WTC11 (cell line): Measurements from ENCODE around the gene APBA1. TPM values are rescaled to one million over a fixed set of nuclear protein-coding genes. Genes with fewer than 3 reads are reported as not detected.

Source experiments
- ATAC-seq: fragments of 200-7000 bp; cut with Tn5 transposase; 2 replicates; pipeline ENCODE4 v1.10.0; 2021; ENCODE audit warnings: mild to moderate bottlenecking, moderate library complexity
- CTCF ChIA-PET: fragments of 300-600 bp; sonication (Branson Sonifier 250); formaldehyde crosslinking; loops from one replicate; lab custom pipeline; 2021; ENCODE audit warnings: antibody characterized with exemption; lab: Charles Lee
- POLR2A ChIA-PET: fragments of 350-600 bp; sonication (Branson Sonifier 250); formaldehyde crosslinking; loops from one replicate; lab custom pipeline; 2021; ENCODE audit warnings: antibody characterized with exemption; lab: Charles Lee
- DNase-seq: peaks from one replicate; pipeline ENCODE4 v3.0.0; 2021; ENCODE audit warnings: low spot score
- H3K27ac Mint-ChIP-seq: 2 replicates; pipeline ENCODE4 v1.8.0; 2021; ENCODE audit warnings: mixed read lengths
- H3K27me3 Mint-ChIP-seq: 2 replicates; pipeline ENCODE4 v1.8.0; 2021; ENCODE audit warnings: low read depth, mild to moderate bottlenecking, moderate library complexity, mixed read lengths
- H3K36me3 Mint-ChIP-seq: 2 replicates; pipeline ENCODE4 v1.8.0; 2021; ENCODE audit warnings: mixed read lengths
- H3K4me1 Mint-ChIP-seq: 2 replicates; pipeline ENCODE4 v1.8.0; 2022; ENCODE audit warnings: mixed read lengths
- H3K4me3 Mint-ChIP-seq: 2 replicates; pipeline ENCODE4 v1.8.0; 2021; ENCODE audit warnings: mild to moderate bottlenecking, moderate library complexity, mixed read lengths
- H3K9me3 Mint-ChIP-seq: 2 replicates; pipeline ENCODE4 v1.8.0; 2021; ENCODE audit warnings: mixed read lengths
- ATF1 ChIP-seq: sonication (generic); formaldehyde crosslinking; IDR thresholded peaks from 2 replicates; pipeline ENCODE4 v1.8.1; 2023; ENCODE audit warnings: mild to moderate bottlenecking, moderate library complexity, missing genetic modification reagents
- CREB1 ChIP-seq: sonication (generic); formaldehyde crosslinking; IDR thresholded peaks from 2 replicates; pipeline ENCODE4 v1.8.0; 2023; ENCODE audit warnings: mild to moderate bottlenecking, missing genetic modification reagents
- FOXJ3 ChIP-seq: sonication (generic); formaldehyde crosslinking; IDR thresholded peaks from 2 replicates; pipeline ENCODE4 v1.9.0; 2021; ENCODE audit warnings: missing genetic modification reagents, mild to moderate bottlenecking, borderline replicate concordance
- GTF2I ChIP-seq: fragments of 250-450 bp; sonication (Bioruptor Pico); conservative IDR thresholded peaks from 2 replicates; pipeline ENCODE4 v1.4.0; 2021; ENCODE audit warnings: mild to moderate bottlenecking
- JUN ChIP-seq: sonication (generic); formaldehyde crosslinking; IDR thresholded peaks from 2 replicates; pipeline ENCODE4 v1.8.0; 2023; ENCODE audit warnings: mild to moderate bottlenecking, missing genetic modification reagents
- KAT7 ChIP-seq: sonication (generic); formaldehyde crosslinking; IDR thresholded peaks from 2 replicates; pipeline ENCODE4 v1.8.1; 2023; ENCODE audit warnings: missing genetic modification reagents, mild to moderate bottlenecking, borderline replicate concordance
- PRRX2 ChIP-seq: fragments of 250-450 bp; sonication (Bioruptor Pico); IDR thresholded peaks from 2 replicates; pipeline ENCODE4 v1.8.0; 2021; ENCODE audit warnings: mild to moderate bottlenecking
- RELA ChIP-seq: sonication (generic); formaldehyde crosslinking; IDR thresholded peaks from 2 replicates; pipeline ENCODE4 v1.8.1; 2022; ENCODE audit warnings: missing genetic modification reagents, mild to moderate bottlenecking, borderline replicate concordance
- SOX15 ChIP-seq: fragments of 250-450 bp; sonication (Bioruptor Pico); IDR thresholded peaks from 2 replicates; pipeline ENCODE4 v1.9.0; 2021; ENCODE audit warnings: mild to moderate bottlenecking
- USF2 ChIP-seq: sonication (generic); formaldehyde crosslinking; IDR thresholded peaks from 2 replicates; pipeline ENCODE4 v1.8.1; 2023; ENCODE audit warnings: mild to moderate bottlenecking, missing genetic modification reagents, moderate library complexity
- ZMAT4 ChIP-seq: fragments of 250-450 bp; sonication (Bioruptor Pico); IDR thresholded peaks from 2 replicates; pipeline ENCODE4 v1.9.0; 2021; ENCODE audit warnings: mild to moderate bottlenecking
- ZNF121 ChIP-seq: sonication (generic); formaldehyde crosslinking; IDR thresholded peaks from 2 replicates; pipeline ENCODE4 v1.8.0; 2023; ENCODE audit warnings: missing genetic modification reagents
- ZNF138 ChIP-seq: sonication (generic); formaldehyde crosslinking; conservative IDR thresholded peaks from 2 replicates; pipeline ENCODE4 v1.8.1; 2022; ENCODE audit warnings: mild to moderate bottlenecking, moderate library complexity, missing genetic modification reagents
- ZNF317 ChIP-seq: sonication (generic); formaldehyde crosslinking; IDR thresholded peaks from 2 replicates; pipeline ENCODE4 v1.8.1; 2023; ENCODE audit warnings: low read depth, mild to moderate bottlenecking, moderate library complexity, missing genetic modification reagents, borderline replicate concordance
- ZNF423 ChIP-seq: fragments of 250-450 bp; sonication (Bioruptor Pico); IDR thresholded peaks from 2 replicates; pipeline ENCODE4 v2.1.2; 2022; ENCODE audit warnings: mild to moderate bottlenecking, moderate library complexity
- ZNF512 ChIP-seq: sonication (generic); formaldehyde crosslinking; IDR thresholded peaks from 2 replicates; pipeline ENCODE4 v1.8.1; 2022; ENCODE audit warnings: missing genetic modification reagents, borderline replicate concordance
- total RNA-seq: library from RNA; stranded (reverse); gene quantifications from 3 replicates; pipeline ENCODE4 v1.2.3, GENCODE V29; 2021
- TF ChIP-seq, protein P1 (sequence below): sonication (generic); formaldehyde crosslinking; IDR thresholded peaks from 2 replicates; pipeline ENCODE4 v1.8.0; 2023; ENCODE audit warnings: mild to moderate bottlenecking, missing genetic modification reagents
- TF ChIP-seq, protein P2 (sequence below): sonication (generic); formaldehyde crosslinking; IDR thresholded peaks from 2 replicates; pipeline ENCODE4 v1.8.1; 2022; ENCODE audit warnings: mild to moderate bottlenecking, missing genetic modification reagents, moderate library complexity, borderline replicate concordance
- TF ChIP-seq, protein P3 (sequence below): sonication (generic); formaldehyde crosslinking; conservative IDR thresholded peaks from 2 replicates; pipeline ENCODE4 v1.8.1; 2022; ENCODE audit warnings: mild to moderate bottlenecking, missing genetic modification reagents

APBA1 gene
- total RNA-seq, 1 experiment from 2014 or later, result 0.94 TPM

GRCh38 chr9:69719367-69719766, 47.2 kb upstream of the APBA1 start:
- no peak overlapping the region for H3K4me3 Mint-ChIP-seq
- POLR2A ChIA-PET, result no interaction called here
- CTCF ChIA-PET, result no interaction called here
- TF ChIP-seq PRRX2, result no peak
- ATAC-seq (no peak), DNase-seq (no peak)
- peaks cover 58% of the 10 kb centered on the region for H3K36me3 Mint-ChIP-seq
- H3K27ac Mint-ChIP-seq, result no peak overlapping the region
- H3K4me1 Mint-ChIP-seq, result peaks cover 8% of the 10 kb centered on the region; the same call in 1 of the 2 replicates
- no peaks in the 10 kb centered on the region for H3K27me3 Mint-ChIP-seq
- H3K9me3 Mint-ChIP-seq, result peaks cover 9% of the 10 kb centered on the region

DNA sequence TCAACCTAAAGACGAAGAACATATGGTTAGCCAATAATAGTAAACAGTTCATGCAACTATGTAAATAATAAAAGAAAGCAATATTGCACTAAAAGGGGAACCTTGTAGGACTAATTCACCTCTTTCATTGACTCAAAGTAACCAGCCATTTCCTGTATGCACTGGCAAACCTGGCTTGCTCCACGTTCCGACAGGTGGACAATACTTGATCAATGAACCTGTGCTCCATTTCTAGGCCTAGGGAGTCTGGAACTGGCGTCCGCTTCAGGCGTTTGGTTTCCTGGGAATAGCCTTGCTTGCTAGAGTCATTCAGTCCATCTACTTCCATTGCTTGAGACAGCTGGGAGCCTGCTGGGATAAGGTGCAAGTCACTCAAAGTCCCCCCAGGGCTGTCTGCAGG, 46.0 kb upstream of the APBA1 start:
- Mint-ChIP-seq H3K4me3 (no peak overlapping the region), H3K36me3 (peaks cover 52% of the 10 kb centered on the region)
- no peak for TF ChIP-seq ZNF317 (CRISPR knock-in tag)
- TF ChIP-seq ZMAT4 (CRISPR knock-in tag), result no peak
- TF ChIP-seq SOX15 (CRISPR knock-in tag), result no peak
- TF ChIP-seq ZNF512, result no peak
- no peak for TF ChIP-seq ZNF121 (CRISPR knock-in tag)
- no peak for TF ChIP-seq ATF1 (CRISPR knock-in tag)
- no peak for TF ChIP-seq CREB1 (CRISPR knock-in tag)
- no peak for TF ChIP-seq ZNF138
- TF ChIP-seq, protein P1, sequence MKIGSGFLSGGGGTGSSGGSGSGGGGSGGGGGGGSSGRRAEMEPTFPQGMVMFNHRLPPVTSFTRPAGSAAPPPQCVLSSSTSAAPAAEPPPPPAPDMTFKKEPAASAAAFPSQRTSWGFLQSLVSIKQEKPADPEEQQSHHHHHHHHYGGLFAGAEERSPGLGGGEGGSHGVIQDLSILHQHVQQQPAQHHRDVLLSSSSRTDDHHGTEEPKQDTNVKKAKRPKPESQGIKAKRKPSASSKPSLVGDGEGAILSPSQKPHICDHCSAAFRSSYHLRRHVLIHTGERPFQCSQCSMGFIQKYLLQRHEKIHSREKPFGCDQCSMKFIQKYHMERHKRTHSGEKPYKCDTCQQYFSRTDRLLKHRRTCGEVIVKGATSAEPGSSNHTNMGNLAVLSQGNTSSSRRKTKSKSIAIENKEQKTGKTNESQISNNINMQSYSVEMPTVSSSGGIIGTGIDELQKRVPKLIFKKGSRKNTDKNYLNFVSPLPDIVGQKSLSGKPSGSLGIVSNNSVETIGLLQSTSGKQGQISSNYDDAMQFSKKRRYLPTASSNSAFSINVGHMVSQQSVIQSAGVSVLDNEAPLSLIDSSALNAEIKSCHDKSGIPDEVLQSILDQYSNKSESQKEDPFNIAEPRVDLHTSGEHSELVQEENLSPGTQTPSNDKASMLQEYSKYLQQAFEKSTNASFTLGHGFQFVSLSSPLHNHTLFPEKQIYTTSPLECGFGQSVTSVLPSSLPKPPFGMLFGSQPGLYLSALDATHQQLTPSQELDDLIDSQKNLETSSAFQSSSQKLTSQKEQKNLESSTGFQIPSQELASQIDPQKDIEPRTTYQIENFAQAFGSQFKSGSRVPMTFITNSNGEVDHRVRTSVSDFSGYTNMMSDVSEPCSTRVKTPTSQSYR, result no peak
- no peak for TF ChIP-seq FOXJ3 (CRISPR knock-in tag)
- TF ChIP-seq, protein P2, sequence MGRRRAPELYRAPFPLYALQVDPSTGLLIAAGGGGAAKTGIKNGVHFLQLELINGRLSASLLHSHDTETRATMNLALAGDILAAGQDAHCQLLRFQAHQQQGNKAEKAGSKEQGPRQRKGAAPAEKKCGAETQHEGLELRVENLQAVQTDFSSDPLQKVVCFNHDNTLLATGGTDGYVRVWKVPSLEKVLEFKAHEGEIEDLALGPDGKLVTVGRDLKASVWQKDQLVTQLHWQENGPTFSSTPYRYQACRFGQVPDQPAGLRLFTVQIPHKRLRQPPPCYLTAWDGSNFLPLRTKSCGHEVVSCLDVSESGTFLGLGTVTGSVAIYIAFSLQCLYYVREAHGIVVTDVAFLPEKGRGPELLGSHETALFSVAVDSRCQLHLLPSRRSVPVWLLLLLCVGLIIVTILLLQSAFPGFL (CRISPR knock-in tag), result no peak
- no peak for TF ChIP-seq ZNF423 (CRISPR knock-in tag)
- TF ChIP-seq KAT7 (CRISPR knock-in tag), result no peak
- TF ChIP-seq, protein P3, sequence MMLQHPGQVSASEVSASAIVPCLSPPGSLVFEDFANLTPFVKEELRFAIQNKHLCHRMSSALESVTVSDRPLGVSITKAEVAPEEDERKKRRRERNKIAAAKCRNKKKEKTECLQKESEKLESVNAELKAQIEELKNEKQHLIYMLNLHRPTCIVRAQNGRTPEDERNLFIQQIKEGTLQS (CRISPR knock-in tag), result no peak
- no peak for TF ChIP-seq GTF2I
- no peak for TF ChIP-seq JUN (CRISPR knock-in tag)
- TF ChIP-seq RELA, result no peak
- no peak for TF ChIP-seq USF2 (CRISPR knock-in tag)
- TF ChIP-seq, all 79 proteins: peak for 0
- Mint-ChIP-seq H3K9me3 (peaks cover 9% of the 10 kb centered on the region), H3K4me1 (peaks cover 8% of the 10 kb centered on the region; the same call in 1 of the 2 replicates), H3K27me3 (no peaks in the 10 kb centered on the region), H3K27ac (no peak overlapping the region)
- ATAC-seq, result no peak
- DNase-seq, result no peak
- CTCF ChIA-PET, result no interaction called here
- POLR2A ChIA-PET, result no interaction called here
